ENCODE results near the gene FAM193B.

The FAM193B gene

GRCh38 chr5:177512736-177513380, 41.5 kb downstream of the FAM193B start:
- FAIRE-seq = no peak

- FAIRE-seq = no peak
Measured at GRCh38 chr5:177511796-177512675, 42.3 kb downstream of the FAM193B start.

GRCh38 chr5:177511181-177511580, 43.2 kb downstream of the FAM193B start:
- no peak for FAIRE-seq

GRCh38 chr5:177510567-177511053, 43.8 kb downstream of the FAM193B start:
- FAIRE-seq = no peak

- FAIRE-seq = no peak
Measured at GRCh38 chr5:177509991-177510566, 44.3 kb downstream of the FAM193B start.

GRCh38 chr5:177509381-177509951, 44.9 kb downstream of the FAM193B start, which contains the start of gene DOK3:
Gene DOK3 (minus strand): TSS chr5:177509826. CDS start chr5:177509540, 286 bp downstream.
- no peak for FAIRE-seq

GRCh38 chr5:177508837-177509236, 45.5 kb downstream of the FAM193B start:
- no peak for FAIRE-seq

GRCh38 chr5:177508221-177508611, 46.1 kb downstream of the FAM193B start:
- FAIRE-seq = no peak

GRCh38 chr5:177507596-177508220, 46.7 kb downstream of the FAM193B start:
- no peak for FAIRE-seq

- FAIRE-seq = no peak
Measured at GRCh38 chr5:177507165-177507564, 47.2 kb downstream of the FAM193B start.

- FAIRE-seq = no peak
Measured at GRCh38 chr5:177505075-177505474, 49.3 kb downstream of the FAM193B start.

GRCh38 chr5:177504086-177505056, 50.0 kb downstream of the FAM193B start:
- FAIRE-seq = no peak

GRCh38 chr5:177503351-177504085, 50.8 kb downstream of the FAM193B start:
- FAIRE-seq = no peak

- no peak for FAIRE-seq
Measured at GRCh38 chr5:177502886-177503285, 51.5 kb downstream of the FAM193B start.

GRCh38 chr5:177501874-177502678, 52.3 kb downstream of the FAM193B start:
- no peak for FAIRE-seq

GRCh38 chr5:177500685-177501522, 53.5 kb downstream of the FAM193B start:
- no peak for FAIRE-seq

GRCh38 chr5:177499842-177500241, 54.5 kb downstream of the FAM193B start:
- FAIRE-seq = no peak

GRCh38 chr5:177498013-177498787, 56.2 kb downstream of the FAM193B start:
- no peak for FAIRE-seq

Data from endometrium (tissue), 2 donors.